Melanocyte of skin (primary cell): ENCODE results near the gene GABRA6. TPM values are rescaled to one million over a fixed set of nuclear protein-coding genes. Genes with fewer than 3 reads are reported as not detected.

Experiments
- total RNA-seq, 2 donors: library from RNA; depleted of rRNA; stranded (reverse); fragments of >200 nt; gene quantifications; 2 replicates each; pipeline ENCODE4 v1.2.3, GENCODE V29; 2012

Gene GABRA6
- total RNA-seq = not detected

DNA sequence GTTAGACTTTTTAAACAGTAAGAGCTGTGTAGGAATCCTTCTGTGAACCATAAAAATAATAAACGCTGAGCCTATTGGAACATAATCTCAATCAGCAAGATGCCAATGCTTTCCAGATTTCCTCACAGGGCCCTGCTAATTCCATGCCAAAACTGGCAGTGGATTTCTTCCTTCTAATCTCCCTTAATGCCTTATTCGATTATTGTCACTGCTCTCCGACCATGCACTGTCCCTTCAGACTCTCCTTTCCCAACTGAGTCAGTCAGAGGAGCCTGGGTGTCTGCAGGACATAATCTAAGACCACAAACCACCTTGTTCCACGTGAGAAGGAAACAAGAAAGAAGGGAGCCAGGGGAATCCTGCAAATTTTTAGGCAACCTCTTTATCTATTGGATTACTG is at the start of gene GABRA6:
GABRA6 (plus strand) TSS at position 261 of the 400 bp plus-strand sequence. CDS start 269 bp downstream, outside the sequence.

Other genes with a start within 250 kb of the GABRA6 start
- gene GABRB2, start 139.0 kb upstream of the GABRA6 start, total RNA-seq = not detected
- not detected for gene GABRA1, start 162.4 kb downstream of the GABRA6 start, total RNA-seq